ENCODE measurements around the gene SHC3.

The SHC3 gene

GRCh38 chr9:89029788-89030187 is 148.8 kb downstream of the SHC3 start:
- no peak for DNase-seq (ENCODE audit: extremely low read depth in 1 of 2, low read depth in 1 of 2)

DNA sequence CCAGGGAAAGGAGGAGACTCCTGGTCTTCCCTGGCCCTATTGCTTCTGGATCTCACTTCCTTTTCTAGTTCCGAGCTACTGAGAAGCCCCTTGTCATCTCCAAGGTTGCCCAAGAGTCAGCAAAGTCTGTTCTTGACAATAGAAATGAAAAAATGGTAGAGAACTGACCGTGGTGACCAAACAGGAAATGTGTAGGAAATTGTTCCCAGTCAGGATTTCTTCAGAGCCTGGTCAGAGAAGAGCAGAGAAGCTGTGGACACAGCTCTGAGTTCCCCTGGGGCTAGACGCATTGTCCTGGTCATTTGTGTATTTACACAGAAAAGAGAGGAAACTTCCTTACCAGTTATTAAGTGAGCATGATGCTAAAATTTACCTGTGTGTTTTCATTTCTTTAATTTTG is 151.7 kb downstream of the SHC3 start:
- DNase-seq (ENCODE audit: extremely low read depth in 1 of 2, low read depth in 1 of 2), result no peak

- no peak for DNase-seq (ENCODE audit: extremely low read depth in 1 of 2, low read depth in 1 of 2)
Measured at GRCh38 chr9:89025553-89025952, 153.1 kb downstream of the SHC3 start.

DNA sequence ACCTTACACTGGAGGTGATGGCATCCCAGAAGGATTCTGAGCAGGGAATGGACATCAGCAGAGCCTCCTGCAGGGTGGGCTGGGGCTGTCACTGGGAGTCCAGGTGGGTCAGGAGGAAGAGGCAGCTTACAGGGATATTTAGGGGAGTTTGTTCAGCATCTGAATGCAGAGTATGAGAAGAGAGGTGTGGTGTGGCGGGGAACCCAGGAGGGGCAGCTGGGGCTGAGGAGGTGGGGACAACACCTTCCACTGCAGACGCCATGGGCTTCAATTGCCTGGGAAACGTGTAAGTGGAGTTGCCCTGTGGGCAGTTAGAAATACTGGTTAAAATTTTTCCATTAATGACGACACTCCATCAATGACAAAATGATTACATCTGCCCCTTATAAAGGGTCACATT is 153.9 kb downstream of the SHC3 start:
- DNase-seq (ENCODE audit: extremely low read depth in 1 of 2, low read depth in 1 of 2), result no peak

- DNase-seq (ENCODE audit: extremely low read depth in 1 of 2, low read depth in 1 of 2), result no peak
Measured at GRCh38 chr9:89023740-89024139, 154.9 kb downstream of the SHC3 start.

DNA sequence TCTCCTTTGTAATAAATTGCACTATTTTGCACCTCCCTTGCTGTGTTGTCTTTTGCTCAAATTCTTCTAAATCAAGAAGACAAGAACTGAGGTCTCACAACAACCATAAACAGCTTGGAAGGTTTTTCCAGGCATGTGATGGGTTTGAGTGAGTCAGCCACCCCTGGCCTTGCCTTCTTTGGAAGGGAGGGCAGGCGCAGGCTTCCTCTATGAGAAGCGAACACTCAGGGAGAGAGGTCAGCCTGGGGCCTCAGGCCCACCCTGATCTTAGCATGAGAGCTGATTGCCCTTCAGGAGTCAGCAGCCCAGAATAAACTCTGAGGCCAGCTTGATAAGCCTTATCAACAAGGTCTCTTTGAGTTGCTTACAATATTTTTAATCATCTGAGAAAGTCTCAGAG is 155.7 kb downstream of the SHC3 start:
- DNase-seq (ENCODE audit: extremely low read depth in 1 of 2, low read depth in 1 of 2), result no peak

- DNase-seq (ENCODE audit: extremely low read depth in 1 of 2, low read depth in 1 of 2), result no peak
Measured at GRCh38 chr9:89022001-89022759, 156.4 kb downstream of the SHC3 start.

GRCh38 chr9:89021154-89021803 is 157.3 kb downstream of the SHC3 start:
- no peak for DNase-seq (ENCODE audit: extremely low read depth in 1 of 2, low read depth in 1 of 2)

- DNase-seq (ENCODE audit: extremely low read depth in 1 of 2, low read depth in 1 of 2), result no peak
Measured at GRCh38 chr9:89020754-89021153, 157.9 kb downstream of the SHC3 start.

DNA sequence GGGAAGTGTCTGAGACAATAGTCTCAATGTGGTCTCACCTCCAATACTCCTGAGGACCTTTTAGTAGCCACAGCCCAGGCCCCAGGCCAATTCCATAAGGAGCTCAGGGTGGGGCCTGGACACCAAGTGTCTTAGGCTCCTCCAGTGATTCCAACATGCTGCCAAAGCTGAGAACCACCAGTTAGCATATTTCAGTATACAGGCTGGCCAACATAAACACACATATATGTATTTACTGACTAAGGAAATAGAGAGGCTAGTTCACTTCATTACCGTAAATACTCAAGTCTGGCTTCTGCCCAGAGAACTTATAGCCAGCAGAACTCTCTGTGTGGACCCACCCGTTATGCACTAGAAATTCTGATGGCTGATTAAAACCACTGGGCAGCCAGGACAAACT is 163.3 kb downstream of the SHC3 start:
- no peak for DNase-seq (ENCODE audit: extremely low read depth in 1 of 2, low read depth in 1 of 2)

DNA sequence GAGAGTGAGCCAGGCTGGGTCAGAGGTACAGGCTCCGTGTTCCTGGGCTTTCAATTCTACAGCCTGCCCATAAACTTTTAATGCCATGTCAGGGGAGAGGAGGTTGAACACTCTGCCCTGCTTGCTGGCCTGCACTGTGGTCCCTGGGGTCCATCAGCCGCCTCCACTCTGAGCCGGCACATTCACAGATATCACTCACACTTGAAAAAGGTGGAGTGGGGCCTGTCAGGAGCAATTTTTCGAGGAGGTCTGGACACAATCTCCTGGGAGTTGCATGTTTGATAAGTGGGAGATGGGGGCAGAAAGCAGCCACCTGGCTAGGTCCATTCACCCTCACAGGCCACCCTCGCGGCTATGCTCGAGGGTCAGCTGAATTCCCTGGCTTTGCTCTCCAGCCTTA is 164.5 kb downstream of the SHC3 start:
- no peak for DNase-seq (ENCODE audit: extremely low read depth in 1 of 2, low read depth in 1 of 2)

DNA sequence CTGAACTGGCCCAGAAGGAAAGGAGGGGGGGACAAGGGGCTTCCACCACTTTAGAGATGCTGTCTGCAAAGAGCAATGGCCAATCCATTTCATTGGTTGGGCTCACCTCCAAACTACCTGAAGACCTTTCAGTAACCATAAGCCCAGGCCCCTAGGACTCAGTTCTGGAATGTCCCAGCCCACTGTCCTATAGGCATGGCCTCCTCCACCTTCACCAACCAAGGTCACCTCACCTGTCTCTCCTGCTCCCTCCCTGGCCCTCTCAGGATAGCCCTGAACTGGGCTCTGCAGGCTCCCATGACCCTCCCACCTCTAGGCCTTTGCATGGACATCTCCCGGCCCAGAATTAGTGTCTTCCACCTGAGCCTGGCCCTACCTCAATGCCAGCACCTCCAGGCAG is 165.0 kb downstream of the SHC3 start:
- no peak for DNase-seq (ENCODE audit: extremely low read depth in 1 of 2, low read depth in 1 of 2)

GRCh38 chr9:89012294-89013042 is 166.2 kb downstream of the SHC3 start:
- DNase-seq (ENCODE audit: extremely low read depth in 1 of 2, low read depth in 1 of 2), result no peak

GRCh38 chr9:89011683-89012082 is 166.9 kb downstream of the SHC3 start:
- no peak for DNase-seq (ENCODE audit: extremely low read depth in 1 of 2, low read depth in 1 of 2)

DNA sequence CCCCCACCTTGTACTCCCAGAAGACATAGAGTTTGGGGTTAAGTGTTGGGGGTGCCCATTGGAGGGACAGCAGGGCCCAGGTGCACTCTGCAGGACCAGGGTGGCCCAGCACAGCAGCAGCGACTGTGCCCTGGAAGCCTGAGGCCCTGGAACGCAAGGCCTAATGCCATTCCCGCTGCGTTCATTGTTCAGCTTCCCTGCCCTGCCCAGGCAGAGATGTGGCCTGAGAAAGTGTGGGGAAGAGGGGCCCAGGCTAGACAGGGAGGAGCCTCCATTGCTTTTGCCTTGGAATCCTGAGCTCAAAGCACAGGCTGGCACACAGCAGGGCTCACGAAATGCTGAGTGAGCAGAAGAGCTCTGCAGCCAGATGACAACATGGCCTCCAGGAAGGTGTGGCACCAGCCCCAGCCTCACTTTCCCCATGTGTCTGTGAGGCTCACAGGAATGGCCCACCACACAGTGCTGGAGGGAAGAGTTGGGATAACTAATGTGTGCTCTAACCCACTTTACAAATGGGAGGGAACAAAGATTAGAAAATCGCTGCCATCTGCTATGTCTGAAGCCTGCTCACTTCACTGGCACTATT is 168.0 kb downstream of the SHC3 start:
- DNase-seq (ENCODE audit: extremely low read depth in 1 of 2, low read depth in 1 of 2), result no peak

GRCh38 chr9:89010056-89010455 is 168.6 kb downstream of the SHC3 start:
- DNase-seq (ENCODE audit: extremely low read depth in 1 of 2, low read depth in 1 of 2), result no peak

- no peak for DNase-seq (ENCODE audit: extremely low read depth in 1 of 2, low read depth in 1 of 2)
Measured at GRCh38 chr9:89009546-89009840, 169.1 kb downstream of the SHC3 start.

- DNase-seq (ENCODE audit: extremely low read depth in 1 of 2, low read depth in 1 of 2), result no peak
Measured at GRCh38 chr9:89008744-89009545, 169.7 kb downstream of the SHC3 start.

DNA sequence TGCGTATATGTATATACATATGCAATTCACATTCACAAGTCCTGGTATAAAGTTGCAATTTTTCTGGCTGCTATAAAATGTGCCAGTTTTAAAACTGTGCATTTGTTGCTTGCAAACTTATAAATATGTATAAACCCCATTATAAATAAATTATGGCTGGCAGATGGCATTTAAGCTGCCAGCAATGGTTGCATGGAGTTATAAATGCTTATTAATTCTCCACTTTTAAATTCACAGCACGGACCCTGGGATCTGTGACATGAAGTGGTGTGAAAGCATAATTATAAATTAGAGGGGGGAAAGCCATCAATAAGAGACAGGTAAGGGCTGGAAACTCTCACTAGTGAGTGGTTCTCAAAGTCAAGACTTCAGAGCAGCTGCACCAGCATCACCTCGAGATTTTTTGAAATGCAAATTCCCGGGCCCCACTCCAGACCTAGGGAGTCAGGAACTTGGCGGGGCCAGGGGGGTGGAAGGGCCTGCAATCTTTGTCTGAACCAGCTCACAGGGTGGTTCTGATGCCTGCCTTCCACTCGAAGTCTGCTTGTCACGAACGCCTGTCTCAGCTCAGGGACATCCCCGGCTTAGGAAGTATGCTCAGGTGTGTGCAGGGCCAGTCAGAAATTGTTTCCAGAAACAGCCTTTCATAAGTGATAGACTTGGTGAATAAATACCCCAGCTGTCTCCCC is 170.4 kb downstream of the SHC3 start:
- DNase-seq (ENCODE audit: extremely low read depth in 1 of 2, low read depth in 1 of 2), result no peak

Data from stimulated activated CD8-positive, alpha-beta memory T cell treated with anti-CD3 and anti-CD28 coated beads, Interleukin-7, amount 100 ng/mL, for 48 hours (primary cell).